ENCODE results near the gene CPA1. TPM values are rescaled to one million over a fixed set of nuclear protein-coding genes. Genes with fewer than 3 reads are reported as not detected.
A peak's percentile ranks its signal among the peaks of the same experiment; 100 is the strongest.

Gene CPA1
- total and polyA plus RNA-seq, 5 donors = 0.36 to 1.0 TPM; not detected in 3

GRCh38 chr7:130356876-130357611 is 23.2 kb upstream of the CPA1 start:
- intact Hi-C loops (cut with DNase I) = no loop called here
- H3K27me3 ChIP-seq (ENCODE audit: control insufficient read depth, insufficient read depth) = no peaks in the 10 kb centered on the region
- 73% methylated on average over 16 of the region's 16 CpGs for WGBS
- no peak overlapping the region for H3K4me3 ChIP-seq (ENCODE audit: low read length)
- ATAC-seq = peak in 1 of 2 donors; percentile 45
- peaks cover 2% of the 10 kb centered on the region for H3K9me3 ChIP-seq (ENCODE audit: control insufficient read depth, low read length)
- H3K27ac ChIP-seq (ENCODE audit: low read length) = peak overlapping the region; percentile 43
- H3K4me1 ChIP-seq (ENCODE audit: control insufficient read depth, insufficient read depth, low read length) = peaks cover 5% of the 10 kb centered on the region
- DNase-seq = peak in 1 of 3 donors; percentile 34

- Histone ChIP-seq H3K4me1 (ENCODE audit: control insufficient read depth, insufficient read depth, low read length) (peaks cover 5% of the 10 kb centered on the region), H3K27me3 (ENCODE audit: control insufficient read depth, insufficient read depth) (no peaks in the 10 kb centered on the region), H3K27ac (ENCODE audit: low read length) (no peak overlapping the region), H3K4me3 (ENCODE audit: low read length) (no peak overlapping the region), H3K9me3 (ENCODE audit: control insufficient read depth, low read length) (peaks cover 2% of the 10 kb centered on the region)
- 94% methylated on average over 4 of the region's 4 CpGs for WGBS
- no peak for ATAC-seq
- DNase-seq = no peak
- intact Hi-C loops (cut with DNase I) = no loop called here
These were observed 21.8 kb upstream of the CPA1 start for GRCh38 chr7:130358471-130358870.

- H3K4me1 ChIP-seq (ENCODE audit: control insufficient read depth, insufficient read depth, low read length) = peaks cover 5% of the 10 kb centered on the region
- H3K27ac ChIP-seq (ENCODE audit: low read length) = no peak overlapping the region
- no peak overlapping the region for H3K4me3 ChIP-seq (ENCODE audit: low read length)
- WGBS = 92% methylated on average over 5 of the region's 5 CpGs
- ATAC-seq (no peak), DNase-seq (no peak)
- H3K27me3 ChIP-seq (ENCODE audit: control insufficient read depth, insufficient read depth) = no peaks in the 10 kb centered on the region
- intact Hi-C loops (cut with DNase I) = no loop called here
- peaks cover 2% of the 10 kb centered on the region for H3K9me3 ChIP-seq (ENCODE audit: control insufficient read depth, low read length)
These were observed 20.9 kb upstream of the CPA1 start for GRCh38 chr7:130359276-130359857.

GRCh38 chr7:130360518-130360917 is 19.8 kb upstream of the CPA1 start:
- ATAC-seq = no peak
- peaks cover 5% of the 10 kb centered on the region for H3K4me1 ChIP-seq (ENCODE audit: control insufficient read depth, insufficient read depth, low read length)
- H3K9me3 ChIP-seq (ENCODE audit: control insufficient read depth, low read length) = peaks cover 2% of the 10 kb centered on the region
- no peaks in the 10 kb centered on the region for H3K27me3 ChIP-seq (ENCODE audit: control insufficient read depth, insufficient read depth)
- no peak overlapping the region for H3K27ac ChIP-seq (ENCODE audit: low read length)
- H3K4me3 ChIP-seq (ENCODE audit: low read length) = no peak overlapping the region
- DNase-seq = no peak
- WGBS = 95% methylated on average over 3 of the region's 3 CpGs
- intact Hi-C loops (cut with DNase I) = no loop called here

GRCh38 chr7:130361681-130362080 is 18.6 kb upstream of the CPA1 start:
- Histone ChIP-seq H3K4me3 (ENCODE audit: low read length) (no peak overlapping the region), H3K27me3 (ENCODE audit: control insufficient read depth, insufficient read depth) (no peaks in the 10 kb centered on the region), H3K9me3 (ENCODE audit: control insufficient read depth, low read length) (peaks cover 2% of the 10 kb centered on the region), H3K27ac (ENCODE audit: low read length) (no peak overlapping the region), H3K4me1 (ENCODE audit: control insufficient read depth, insufficient read depth, low read length) (peaks cover 1% of the 10 kb centered on the region)
- no peak for DNase-seq
- intact Hi-C loops (cut with DNase I) = no loop called here
- WGBS = 93% methylated on average over 7 of the region's 7 CpGs
- no peak for ATAC-seq

GRCh38 chr7:130362251-130362816 is 18.0 kb upstream of the CPA1 start:
- Histone ChIP-seq H3K27me3 (ENCODE audit: control insufficient read depth, insufficient read depth) (no peaks in the 10 kb centered on the region), H3K9me3 (ENCODE audit: control insufficient read depth, low read length) (peaks cover 2% of the 10 kb centered on the region), H3K27ac (ENCODE audit: low read length) (no peak overlapping the region), H3K4me1 (ENCODE audit: control insufficient read depth, insufficient read depth, low read length) (no peaks in the 10 kb centered on the region), H3K4me3 (ENCODE audit: low read length) (no peak overlapping the region)
- no peak for ATAC-seq
- DNase-seq = no peak
- 93% methylated on average over 10 of the region's 10 CpGs for WGBS
- intact Hi-C loops (cut with DNase I) = no loop called here

- DNase-seq (no peak), ATAC-seq (no peak)
- Histone ChIP-seq H3K27ac (ENCODE audit: low read length) (no peak overlapping the region), H3K27me3 (ENCODE audit: control insufficient read depth, insufficient read depth) (no peaks in the 10 kb centered on the region), H3K9me3 (ENCODE audit: control insufficient read depth, low read length) (peaks cover 2% of the 10 kb centered on the region), H3K4me1 (ENCODE audit: control insufficient read depth, insufficient read depth, low read length) (no peaks in the 10 kb centered on the region), H3K4me3 (ENCODE audit: low read length) (no peak overlapping the region)
- intact Hi-C loops (cut with DNase I) = no loop called here
- 88% methylated on average over 8 of the region's 8 CpGs for WGBS
These were observed 17.1 kb upstream of the CPA1 start for GRCh38 chr7:130363026-130363847.

- no peak overlapping the region for H3K27ac ChIP-seq (ENCODE audit: low read length)
- ATAC-seq (no peak), DNase-seq (no peak)
- 94% methylated on average over 4 of the region's 4 CpGs for WGBS
- intact Hi-C loops (cut with DNase I) = no loop called here
- no peaks in the 10 kb centered on the region for H3K9me3 ChIP-seq (ENCODE audit: control insufficient read depth, low read length)
- no peak overlapping the region for H3K4me3 ChIP-seq (ENCODE audit: low read length)
- no peaks in the 10 kb centered on the region for H3K27me3 ChIP-seq (ENCODE audit: control insufficient read depth, insufficient read depth)
- H3K4me1 ChIP-seq (ENCODE audit: control insufficient read depth, insufficient read depth, low read length) = peaks cover 5% of the 10 kb centered on the region
These were observed 15.8 kb upstream of the CPA1 start for GRCh38 chr7:130364451-130364850.

GRCh38 chr7:130365088-130365487 is 15.2 kb upstream of the CPA1 start:
- intact Hi-C loops (cut with DNase I) = no loop called here
- WGBS = 93% methylated on average over 2 of the region's 2 CpGs
- no peak for DNase-seq
- Histone ChIP-seq H3K9me3 (ENCODE audit: control insufficient read depth, low read length) (no peaks in the 10 kb centered on the region), H3K27ac (ENCODE audit: low read length) (no peak overlapping the region), H3K27me3 (ENCODE audit: control insufficient read depth, insufficient read depth) (no peaks in the 10 kb centered on the region), H3K4me1 (ENCODE audit: control insufficient read depth, insufficient read depth, low read length) (peaks cover 6% of the 10 kb centered on the region), H3K4me3 (ENCODE audit: low read length) (no peak overlapping the region)
- no peak for ATAC-seq

- intact Hi-C loops (cut with DNase I) = no loop called here
- DNase-seq (peak in 1 of 3 donors; percentile 70), ATAC-seq (no peak)
- WGBS = 87% methylated on average over 15 of the region's 15 CpGs
- Histone ChIP-seq H3K27me3 (ENCODE audit: control insufficient read depth, insufficient read depth) (no peaks in the 10 kb centered on the region), H3K27ac (ENCODE audit: low read length) (no peak overlapping the region), H3K9me3 (ENCODE audit: control insufficient read depth, low read length) (no peaks in the 10 kb centered on the region), H3K4me3 (ENCODE audit: low read length) (no peak overlapping the region), H3K4me1 (ENCODE audit: control insufficient read depth, insufficient read depth, low read length) (peaks cover 6% of the 10 kb centered on the region)
These were observed 14.5 kb upstream of the CPA1 start for GRCh38 chr7:130365511-130366441.

All from right cardiac atrium (tissue), 5 donors.